T-cell (primary cell): Measurements from ENCODE around the gene STARD8. TPM values are rescaled to one million over a fixed set of nuclear protein-coding genes. Genes with fewer than 3 reads are reported as not detected.
"Not testable (repeated sequence)": the region's sequence is repeated elsewhere in the genome, so short reads cannot be mapped to it uniquely, and the experiment has no call there.

Experiments
- ATAC-seq, 4 experiments: fragments of 200-7000 bp in 3 of 4; fragments of 150-1000 bp in 1 of 4; cut with Tn5 transposase; replicated peaks in 1 of 4; 1 replicate in 3 of 4; 2 replicates in 1 of 4; pipeline ENCODE4 v1.10.0; 2021; ENCODE audit warnings: moderate library complexity in 3 of 4, mild to moderate bottlenecking in 2 of 4, moderate number of reproducible peaks in 1 of 4
- CTCF ChIA-PET, 2 donors: fragments of 300-600 bp; sonication (Branson Sonifier 250); formaldehyde crosslinking; loops; one replicate each; lab custom pipeline; 2022; ENCODE audit warnings: antibody characterized with exemption in 2 of 2; lab: Charles Lee
- POLR2A ChIA-PET, 2 donors: fragments of 300-600 bp; sonication (Branson Sonifier 250); formaldehyde crosslinking; loops; one replicate each; lab custom pipeline; 2022; ENCODE audit warnings: antibody characterized with exemption in 2 of 2; lab: Charles Lee
- DNase-seq, 35 experiments: peaks; one replicate each; pipeline versions ENCODE4 v3.0.0 to v3.0.0-alpha.2; 2013 to 2023
- H3K27ac ChIP-seq: one replicate; pipeline ENCODE4 v1.5.1; 2013; ENCODE audit warnings: low read length
- H3K27me3 ChIP-seq, 2 experiments: replicated peaks in 1 of 2; 1 replicate in 1 of 2; 2 replicates in 1 of 2; pipeline versions ENCODE4 v1.6.1 to v1.7.0; 2013; ENCODE audit warnings: low read length in 1 of 2, mixed read lengths in 1 of 2; ENCODE audit not compliant: control insufficient read depth in 2 of 2, insufficient read depth in 2 of 2; ENCODE audit errors: extremely low read depth in 1 of 2
- H3K36me3 ChIP-seq, 2 donors: 1 replicate in 1 of 2; 2 replicates in 1 of 2; pipeline versions ENCODE4 v1.6.1 to v1.7.0; 2013; ENCODE audit warnings: low read length in 1 of 2; ENCODE audit not compliant: control insufficient read depth in 2 of 2, insufficient read depth in 1 of 2; ENCODE audit errors: extremely low read depth in 1 of 2
- H3K4me1 ChIP-seq, 2 experiments: 1 replicate in 1 of 2; 2 replicates in 1 of 2; pipeline versions ENCODE4 v1.6.1 to v1.7.0; 2013; ENCODE audit warnings: low read length in 2 of 2, mixed read lengths in 1 of 2; ENCODE audit not compliant: insufficient read depth in 2 of 2, control insufficient read depth in 1 of 2; ENCODE audit errors: extremely low read depth in 1 of 2
- H3K4me3 ChIP-seq, 2 donors: 1 replicate in 1 of 2; 2 replicates in 1 of 2; pipeline versions ENCODE4 v1.5.1 to v1.7.0; 2013; ENCODE audit warnings: mild to moderate bottlenecking in 2 of 2, low read length in 1 of 2, moderate library complexity in 1 of 2; ENCODE audit not compliant: control insufficient read depth in 1 of 2; ENCODE audit errors: extremely low read depth in 1 of 2
- H3K9me3 ChIP-seq: 2 replicates; pipeline ENCODE4 v1.7.0; 2013
- H3K27ac Mint-ChIP-seq, 2 donors: one replicate each; pipeline ENCODE4 v1.8.0; 2020 to 2021; ENCODE audit warnings: mild to moderate bottlenecking in 2 of 2, mixed read lengths in 2 of 2
- H3K27me3 Mint-ChIP-seq, 2 donors: one replicate each; pipeline ENCODE4 v1.8.0; 2021 to 2022; ENCODE audit warnings: mixed read lengths in 2 of 2
- H3K36me3 Mint-ChIP-seq: one replicate; pipeline ENCODE4 v1.8.0; 2021; ENCODE audit warnings: mixed read lengths
- H3K4me1 Mint-ChIP-seq, 3 donors: one replicate each; pipeline ENCODE4 v1.8.0; 2020 to 2022; ENCODE audit warnings: mixed read lengths in 3 of 3, mild to moderate bottlenecking in 1 of 3
- H3K4me3 Mint-ChIP-seq, 3 donors: one replicate each; pipeline ENCODE4 v1.8.0; 2020 to 2022; ENCODE audit warnings: mild to moderate bottlenecking in 3 of 3, mixed read lengths in 3 of 3, moderate library complexity in 3 of 3
- H3K9me3 Mint-ChIP-seq, 3 donors: one replicate each; pipeline ENCODE4 v1.8.0; 2020 to 2022; ENCODE audit warnings: mixed read lengths in 3 of 3
- WGBS: methylation state at CpG from one replicate; pipeline ENCODE4 v1.1.5; 2013; ENCODE audit warnings: missing lambda C conversion rate; ENCODE audit not compliant: insufficient coverage; 5-methylcytosine and 5-hydroxymethylcytosine counted together
- total RNA-seq, 35 experiments: library from RNA in 6 of 35; stranded (reverse) in 6 of 35; fragments of 120-200 nt in 1 of 35; gene quantifications; one replicate each; pipeline versions ENCODE4 v1.2.1 to v1.2.4 and lab custom pipeline; 2013 to 2026

Gene STARD8
- total RNA-seq, 5 donors from 2014 or later (not counting 1 experiment from before 2014, with no cell fraction given), result 0.13 to 0.64 (median 0.25) TPM

DNA sequence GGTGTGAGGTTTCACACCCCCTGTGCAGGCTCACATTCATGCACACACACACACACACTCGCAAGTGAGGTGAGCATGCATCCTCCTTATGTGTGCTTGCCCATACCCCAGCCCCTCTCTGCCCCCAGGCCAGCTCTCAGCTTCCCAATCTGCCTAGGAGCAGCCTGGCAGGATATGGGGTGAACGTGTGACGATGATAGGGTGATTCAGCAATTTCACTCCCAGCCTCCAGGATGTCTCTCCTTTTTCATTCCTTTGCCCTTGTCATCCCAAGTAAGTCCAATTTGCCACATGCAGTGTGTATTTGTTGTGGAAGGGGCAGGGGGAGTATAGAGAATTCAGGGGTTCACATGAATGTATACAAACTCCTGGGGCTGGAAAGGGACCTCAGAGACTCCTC, 7.2 kb downstream of the STARD8 start:
- no peak overlapping the region for H3K27ac ChIP-seq
- no peaks in the 10 kb centered on the region for H3K9me3 ChIP-seq
- no peaks in the 10 kb centered on the region for H3K27me3 ChIP-seq
- H3K36me3 Mint-ChIP-seq, result no peaks in the 10 kb centered on the region
- no peak overlapping the region for H3K27ac Mint-ChIP-seq
- H3K4me1 Mint-ChIP-seq, result no peaks in the 10 kb centered on the region
- no peaks in the 10 kb centered on the region for H3K4me1 ChIP-seq
- no peaks in the 10 kb centered on the region for H3K9me3 Mint-ChIP-seq
- H3K4me3 ChIP-seq, result no peak overlapping the region
- CTCF ChIA-PET, result no interaction called here
- H3K4me3 Mint-ChIP-seq, result no peak overlapping the region
- ATAC-seq (no peak), DNase-seq (no peak)
- WGBS, result no CpG with 5 or more reads among the region's 3 CpGs
- POLR2A ChIA-PET, result no interaction called here
- H3K36me3 ChIP-seq, result no peaks in the 10 kb centered on the region
- peaks cover under 1 to 17% of the 10 kb centered on the region in 2 donors for H3K27me3 Mint-ChIP-seq

DNA sequence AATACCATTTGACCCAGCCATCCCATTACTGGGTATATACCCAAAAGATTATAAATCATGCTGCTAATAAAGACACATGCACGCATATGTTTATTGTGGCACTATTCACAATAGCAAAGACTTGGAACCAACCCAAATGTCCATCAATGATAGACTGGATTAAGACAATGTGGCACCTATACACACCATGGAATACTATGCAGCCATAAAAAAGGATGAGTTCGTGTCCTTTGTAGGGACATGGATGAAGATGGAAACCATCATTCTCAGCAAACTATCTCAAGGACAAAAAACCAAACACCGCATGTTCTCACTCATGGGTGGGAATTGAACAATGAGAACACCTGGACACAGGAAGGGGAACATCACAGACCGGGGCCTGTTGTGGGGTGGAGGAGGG, 9.0 kb downstream of the STARD8 start:
- POLR2A ChIA-PET, H3K4me1 Mint-ChIP-seq, H3K9me3 ChIP-seq, H3K9me3 Mint-ChIP-seq, H3K27me3 ChIP-seq, H3K36me3 ChIP-seq, H3K27ac ChIP-seq, H3K4me3 ChIP-seq, CTCF ChIA-PET, ATAC-seq, H3K36me3 Mint-ChIP-seq, H3K4me1 ChIP-seq, DNase-seq, H3K27ac Mint-ChIP-seq, H3K4me3 Mint-ChIP-seq: not testable (repeated sequence)
- no CpG with 5 or more reads among the region's 4 CpGs for WGBS
- peaks cover 0 to 16% of the 10 kb centered on the region in 2 donors for H3K27me3 Mint-ChIP-seq

DNA sequence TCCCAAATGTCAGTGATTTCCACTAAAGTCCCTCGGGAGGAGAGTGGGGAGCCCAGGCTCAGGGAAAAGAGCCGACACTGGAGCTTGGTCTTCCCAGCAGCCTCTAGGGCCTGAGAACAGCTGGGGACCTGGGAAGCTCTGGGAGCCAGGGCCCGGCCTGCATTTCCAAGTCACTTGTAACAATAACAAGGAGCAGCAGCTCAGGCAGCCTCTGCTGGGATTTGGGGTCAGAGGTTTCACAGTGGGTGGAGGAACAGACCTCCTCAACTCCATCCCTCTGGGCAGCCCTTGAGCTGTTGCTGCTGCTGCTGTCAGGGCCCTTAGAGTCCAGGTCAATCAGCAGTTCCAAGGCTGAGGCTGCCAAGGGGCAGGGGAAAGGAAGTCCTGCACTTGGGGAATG, 11.1 kb downstream of the STARD8 start:
- Histone ChIP-seq H3K27me3 (no peaks in the 10 kb centered on the region), H3K4me1 (no peaks in the 10 kb centered on the region), H3K4me3 (no peak overlapping the region), H3K27ac (no peak overlapping the region), H3K36me3 (no peaks in the 10 kb centered on the region), H3K9me3 (no peaks in the 10 kb centered on the region)
- no peaks in the 10 kb centered on the region for H3K4me1 Mint-ChIP-seq
- DNase-seq (no peak), ATAC-seq (no peak)
- ChIA-PET CTCF (no interaction called here), POLR2A (interaction anchor here in 1 of 2 donors (0.7 kb wide), 1 partner anchor 25 kb away, joined by 3 read pairs; no protein-coding TSS in a partner anchor)
- no peak overlapping the region for H3K27ac Mint-ChIP-seq
- 90% methylated on average over 2 of the region's 3 CpGs for WGBS
- H3K27me3 Mint-ChIP-seq, result peaks cover 0 to 15% of the 10 kb centered on the region in 2 donors
- no peaks in the 10 kb centered on the region for H3K36me3 Mint-ChIP-seq
- no peaks in the 10 kb centered on the region for H3K9me3 Mint-ChIP-seq
- H3K4me3 Mint-ChIP-seq, result no peak overlapping the region

DNA sequence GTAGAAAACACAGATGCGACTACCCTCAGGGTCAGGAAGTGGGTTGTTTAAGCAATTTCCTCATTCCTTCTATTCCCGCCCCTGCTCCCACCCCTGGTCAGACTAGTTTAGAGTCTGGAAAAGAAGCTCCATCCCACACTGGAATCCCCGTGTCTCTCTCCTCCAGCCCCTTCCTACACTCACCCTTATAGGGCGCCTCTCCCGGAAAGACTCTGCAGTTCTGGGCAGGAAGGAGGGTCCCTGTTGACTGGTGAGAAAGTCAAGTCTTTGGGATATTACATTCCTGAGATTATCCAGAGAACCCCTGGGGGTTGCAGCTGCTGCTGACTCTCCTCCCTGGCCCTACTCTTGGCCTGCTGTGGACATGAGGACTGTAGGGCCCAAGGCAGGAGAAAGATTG, 11.9 kb downstream of the STARD8 start:
- Mint-ChIP-seq H3K27me3 (peaks cover 0 to 14% of the 10 kb centered on the region in 2 donors), H3K4me1 (no peaks in the 10 kb centered on the region)
- H3K4me3 ChIP-seq, result no peak overlapping the region

DNA sequence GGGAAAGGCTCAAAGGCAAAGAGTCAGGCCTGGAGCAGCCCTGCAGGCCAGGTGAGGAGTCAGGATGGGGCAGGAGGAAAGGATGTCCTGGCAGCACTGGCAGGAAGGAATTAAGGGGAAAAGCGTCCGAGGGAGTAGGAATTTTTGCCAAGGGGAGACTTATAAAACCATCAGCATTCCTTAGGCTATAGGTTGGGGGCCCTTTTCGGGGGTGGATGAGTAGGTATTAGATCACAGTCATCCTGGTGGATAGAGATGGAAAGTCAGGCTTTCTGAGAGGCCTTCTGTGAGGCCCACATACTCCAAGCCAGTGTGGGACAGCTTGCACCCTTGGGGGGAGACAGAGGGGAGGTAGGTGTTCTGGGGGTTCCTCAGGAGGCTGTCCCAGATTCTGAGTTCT, 12.3 kb downstream of the STARD8 start:
- no peak overlapping the region for H3K4me3 ChIP-seq
- no peak overlapping the region for H3K27ac ChIP-seq
- no peaks in the 10 kb centered on the region for H3K36me3 ChIP-seq
- ATAC-seq, result no peak
- 80% methylated on average over 1 of the region's 3 CpGs for WGBS
- no peaks in the 10 kb centered on the region for H3K9me3 ChIP-seq
- Mint-ChIP-seq H3K36me3 (no peaks in the 10 kb centered on the region), H3K27me3 (peaks cover 0 to 18% of the 10 kb centered on the region in 2 donors), H3K9me3 (no peaks in the 10 kb centered on the region), H3K4me1 (no peaks in the 10 kb centered on the region), H3K4me3 (no peak overlapping the region), H3K27ac (no peak overlapping the region)
- ChIA-PET POLR2A (interaction anchor here in 1 of 2 donors (0.6 kb wide), 1 partner anchor 412 kb away, joined by 3 read pairs; no protein-coding TSS in a partner anchor), CTCF (interaction anchor here in 1 of 2 donors (0.6 kb wide), 1 partner anchor 862 kb away, joined by 3 read pairs; no protein-coding TSS in a partner anchor)
- no peak for DNase-seq
- no peaks in the 10 kb centered on the region for H3K27me3 ChIP-seq
- H3K4me1 ChIP-seq, result no peaks in the 10 kb centered on the region

More for the DNA sequence above, 11.9 kb downstream of the STARD8 start:
- no peak overlapping the region for H3K27ac ChIP-seq
- POLR2A ChIA-PET, result interaction anchor here in 1 of 2 donors (0.6 kb wide), 1 partner anchor 412 kb away, joined by 3 read pairs; no protein-coding TSS in a partner anchor
- Mint-ChIP-seq H3K4me3 (no peak overlapping the region), H3K27ac (no peak overlapping the region), H3K36me3 (no peaks in the 10 kb centered on the region), H3K9me3 (no peaks in the 10 kb centered on the region)
- ATAC-seq (no peak), DNase-seq (no peak)
- no peaks in the 10 kb centered on the region for H3K36me3 ChIP-seq
- no peaks in the 10 kb centered on the region for H3K27me3 ChIP-seq
- H3K9me3 ChIP-seq, result no peaks in the 10 kb centered on the region
- no CpG with 5 or more reads among the region's 5 CpGs for WGBS
- H3K4me1 ChIP-seq, result no peaks in the 10 kb centered on the region
- CTCF ChIA-PET, result interaction anchor here in 1 of 2 donors (0.6 kb wide), 1 partner anchor 863 kb away, joined by 3 read pairs; no protein-coding TSS in a partner anchor

DNA sequence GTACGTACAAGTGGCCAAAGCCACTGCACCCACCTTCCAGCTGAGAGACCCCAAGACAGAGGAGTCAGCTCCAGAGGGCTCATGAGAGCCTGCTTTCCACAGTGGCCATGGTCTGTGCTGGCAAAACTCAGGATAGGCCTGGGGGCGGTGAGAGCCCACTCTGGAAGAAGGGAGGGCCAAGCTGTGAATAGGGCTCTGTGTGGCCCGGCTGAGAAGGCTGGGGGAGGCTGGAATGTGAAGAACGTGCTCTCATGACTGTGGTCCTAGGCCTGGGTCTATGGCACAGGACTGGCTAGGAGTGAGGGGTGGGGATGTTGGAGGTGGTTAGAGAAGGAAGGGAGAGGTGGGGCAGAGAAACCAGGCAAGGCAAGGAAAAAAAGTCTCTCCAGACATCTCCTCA, 13.3 kb downstream of the STARD8 start:
- WGBS, result 86% methylated on average over 1 of the region's 4 CpGs
- peaks cover 0 to 17% of the 10 kb centered on the region in 2 donors for H3K27me3 Mint-ChIP-seq

More for the DNA sequence above, 13.3 kb downstream of the STARD8 start:
- Mint-ChIP-seq H3K27ac (no peak overlapping the region), H3K4me1 (no peaks in the 10 kb centered on the region), H3K4me3 (no peak overlapping the region), H3K36me3 (no peaks in the 10 kb centered on the region), H3K9me3 (no peaks in the 10 kb centered on the region)
- Histone ChIP-seq H3K27me3 (no peaks in the 10 kb centered on the region), H3K36me3 (no peaks in the 10 kb centered on the region), H3K4me1 (no peaks in the 10 kb centered on the region), H3K9me3 (no peaks in the 10 kb centered on the region), H3K27ac (no peak overlapping the region), H3K4me3 (no peak overlapping the region)
- ChIA-PET POLR2A (no interaction called here), CTCF (no interaction called here)
- ATAC-seq (no peak), DNase-seq (no peak)
